HepG2 (cell line): ENCODE data around the gene IRF7. TPM values are rescaled to one million over a fixed set of nuclear protein-coding genes. Genes with fewer than 3 reads are reported as not detected.

ENCODE experiments used
- CBX2 ChIP-seq, 2 experiments: fragments of 200-600 bp in 1 of 2; sonication (generic); formaldehyde crosslinking in 1 of 2; IDR thresholded peaks; 2 replicates each; pipeline versions ENCODE4 v1.7.0 to v1.8.1; 2018 to 2022; ENCODE audit warnings: low read depth in 2 of 2, low read length in 1 of 2, mild to moderate bottlenecking in 1 of 2, missing genetic modification reagents in 1 of 2
- DNMT3B ChIP-seq: conservative IDR thresholded peaks from 2 replicates; pipeline ENCODE4 v1.6.1; 2016; ENCODE audit warnings: missing biosample characterization, control low read depth
- HOXA7 ChIP-seq: sonication (generic); formaldehyde crosslinking; IDR thresholded peaks from 2 replicates; pipeline ENCODE4 v1.8.1; 2022; ENCODE audit warnings: mild to moderate bottlenecking, missing genetic modification reagents, moderate library complexity
- IRX3 ChIP-seq: sonication (generic); formaldehyde crosslinking; IDR thresholded peaks from 2 replicates; pipeline ENCODE4 v1.8.1; 2023; ENCODE audit warnings: mild to moderate bottlenecking, low read depth, missing genetic modification reagents, borderline replicate concordance
- NBN ChIP-seq: fragments of 450-650 bp; conservative IDR thresholded peaks from 2 replicates; pipeline ENCODE4 v1.6.1; 2017
- NCOA5 ChIP-seq: sonication (generic); formaldehyde crosslinking; IDR thresholded peaks from 2 replicates; pipeline ENCODE4 v1.4.0; 2020; ENCODE audit warnings: missing genetic modification reagents
- NFYC ChIP-seq: IDR thresholded peaks from 2 replicates; pipeline ENCODE4 v1.6.1; 2016; ENCODE audit warnings: missing genetic modification reagents, missing compliant biosample characterization
- PRDM15 ChIP-seq: sonication (generic); formaldehyde crosslinking; IDR thresholded peaks from 2 replicates; pipeline ENCODE4 v1.4.0; 2020; ENCODE audit warnings: missing genetic modification reagents
- PRDM4 ChIP-seq: sonication (generic); formaldehyde crosslinking; IDR thresholded peaks from 2 replicates; pipeline ENCODE4 v1.9.0; 2021; ENCODE audit warnings: missing genetic modification reagents, borderline replicate concordance
- THAP11 ChIP-seq: IDR thresholded peaks from 2 replicates; pipeline ENCODE4 v1.6.1; 2016; ENCODE audit warnings: missing biosample characterization, missing genetic modification reagents
- ZEB1 ChIP-seq: IDR thresholded peaks from 2 replicates; pipeline ENCODE4 v1.6.1; 2012; ENCODE audit warnings: mild to moderate bottlenecking, low read depth, inconsistent platforms; ENCODE audit not compliant: insufficient replicate concordance
- ZNF501 ChIP-seq: sonication (generic); formaldehyde crosslinking; IDR thresholded peaks from 2 replicates; pipeline ENCODE4 v1.5.1; 2020; ENCODE audit warnings: mild to moderate bottlenecking, moderate library complexity, missing genetic modification reagents
- ZNF562 ChIP-seq: sonication (generic); formaldehyde crosslinking; IDR thresholded peaks from 2 replicates; pipeline ENCODE4 v1.8.0; 2022; ENCODE audit warnings: missing genetic modification reagents, borderline replicate concordance
- ZNF564 ChIP-seq: sonication (generic); formaldehyde crosslinking; IDR thresholded peaks from 2 replicates; pipeline ENCODE4 v1.8.1; 2023; ENCODE audit warnings: mild to moderate bottlenecking, missing genetic modification reagents
- ZSCAN25 ChIP-seq: sonication (generic); formaldehyde crosslinking; IDR thresholded peaks from 2 replicates; pipeline ENCODE4 v1.8.0; 2022; ENCODE audit warnings: mild to moderate bottlenecking, missing genetic modification reagents
- polyA plus RNA-seq, 8 experiments: library from polyadenylated mRNA; depleted of rRNA in 3 of 8; stranded (reverse) in 7 of 8; unstranded in 1 of 8; fragments of >200 nt; fragmentation: Illumina TruSeq in 4 of 8; extraction: Trizol in 4 of 8; gene quantifications; 2 replicates each; pipeline versions ENCODE4 v1.2.1 to v1.2.3, GENCODE V29; 2011 to 2016; ENCODE audit warnings: low read depth in 4 of 8, missing spikeins in 1 of 8, mixed read lengths in 1 of 8; ENCODE audit not compliant: insufficient read depth in 1 of 8
- total RNA-seq, 5 experiments: library from RNA; depleted of rRNA; stranded (reverse); fragments of >200 nt; fragmentation: Illumina TruSeq; extraction: Trizol; gene quantifications; 2 replicates each; pipeline ENCODE4 v1.2.3, GENCODE V29; 2016; ENCODE audit warnings: low read depth in 1 of 5
- TF ChIP-seq, protein P1 (sequence below): sonication (generic); formaldehyde crosslinking; IDR thresholded peaks from 2 replicates; pipeline ENCODE4 v1.4.0; 2020; ENCODE audit warnings: missing genetic modification reagents, mild to moderate bottlenecking, borderline replicate concordance
- TF ChIP-seq, protein P2 (sequence below): sonication (generic); formaldehyde crosslinking; IDR thresholded peaks from 2 replicates; pipeline ENCODE4 v1.9.0; 2021; ENCODE audit warnings: missing genetic modification reagents, mild to moderate bottlenecking, borderline replicate concordance

The IRF7 gene
- total and polyA plus RNA-seq, 2 of the 13 experiments (the other 11 are each of a cell fraction or from before 2014, with no cell fraction given): not detected

GRCh38 chr11:575996-576768 is 39.6 kb downstream of the IRF7 start, which contains the start of gene PHRF1 (continued):
- TF ChIP-seq PRDM15 (no peak), NCOA5 (CRISPR knock-in tag) (no peak), ZEB1 (no peak), ZNF564 (CRISPR knock-in tag) (no peak), ZNF562 (CRISPR knock-in tag) (no peak), NFYC (CRISPR knock-in tag) (peak; percentile 67), CBX2 (IDR thresholded peaks at IDR 0.05; ENCODE audit: low read depth, low read length) (no peak), CBX2 (CRISPR knock-in tag; IDR thresholded peaks at IDR 0.05; ENCODE audit: low read depth) (no peak), DNMT3B (CRISPR knock-in tag) (no peak), PRDM4 (no peak), ZSCAN25 (CRISPR knock-in tag) (no peak), IRX3 (CRISPR knock-in tag) (peak; percentile 50; the same call in 1 of the 2 replicates), HOXA7 (CRISPR knock-in tag) (no peak), NBN (no peak), THAP11 (CRISPR knock-in tag) (peak; percentile 87), ZNF501 (no peak)
- TF ChIP-seq, protein P1, sequence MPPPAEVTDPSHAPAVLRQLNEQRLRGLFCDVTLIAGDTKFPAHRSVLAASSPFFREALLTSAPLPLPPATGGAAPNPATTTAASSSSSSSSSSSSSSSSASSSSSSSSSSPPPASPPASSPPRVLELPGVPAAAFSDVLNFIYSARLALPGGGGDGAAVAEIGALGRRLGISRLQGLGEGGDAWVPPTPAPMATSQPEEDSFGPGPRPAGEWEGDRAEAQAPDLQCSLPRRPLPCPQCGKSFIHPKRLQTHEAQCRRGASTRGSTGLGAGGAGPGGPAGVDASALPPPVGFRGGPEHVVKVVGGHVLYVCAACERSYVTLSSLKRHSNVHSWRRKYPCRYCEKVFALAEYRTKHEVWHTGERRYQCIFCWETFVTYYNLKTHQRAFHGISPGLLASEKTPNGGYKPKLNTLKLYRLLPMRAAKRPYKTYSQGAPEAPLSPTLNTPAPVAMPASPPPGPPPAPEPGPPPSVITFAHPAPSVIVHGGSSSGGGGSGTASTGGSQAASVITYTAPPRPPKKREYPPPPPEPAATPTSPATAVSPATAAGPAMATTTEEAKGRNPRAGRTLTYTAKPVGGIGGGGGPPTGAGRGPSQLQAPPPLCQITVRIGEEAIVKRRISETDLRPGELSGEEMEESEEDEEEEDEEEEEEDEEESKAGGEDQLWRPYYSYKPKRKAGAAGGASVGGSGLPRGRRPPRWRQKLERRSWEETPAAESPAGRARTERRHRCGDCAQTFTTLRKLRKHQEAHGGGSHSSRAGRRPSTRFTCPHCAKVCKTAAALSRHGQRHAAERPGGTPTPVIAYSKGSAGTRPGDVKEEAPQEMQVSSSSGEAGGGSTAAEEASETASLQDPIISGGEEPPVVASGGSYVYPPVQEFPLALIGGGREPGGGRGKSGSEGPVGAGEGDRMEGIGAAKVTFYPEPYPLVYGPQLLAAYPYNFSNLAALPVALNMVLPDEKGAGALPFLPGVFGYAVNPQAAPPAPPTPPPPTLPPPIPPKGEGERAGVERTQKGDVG: no peak
- TF ChIP-seq, protein P2, sequence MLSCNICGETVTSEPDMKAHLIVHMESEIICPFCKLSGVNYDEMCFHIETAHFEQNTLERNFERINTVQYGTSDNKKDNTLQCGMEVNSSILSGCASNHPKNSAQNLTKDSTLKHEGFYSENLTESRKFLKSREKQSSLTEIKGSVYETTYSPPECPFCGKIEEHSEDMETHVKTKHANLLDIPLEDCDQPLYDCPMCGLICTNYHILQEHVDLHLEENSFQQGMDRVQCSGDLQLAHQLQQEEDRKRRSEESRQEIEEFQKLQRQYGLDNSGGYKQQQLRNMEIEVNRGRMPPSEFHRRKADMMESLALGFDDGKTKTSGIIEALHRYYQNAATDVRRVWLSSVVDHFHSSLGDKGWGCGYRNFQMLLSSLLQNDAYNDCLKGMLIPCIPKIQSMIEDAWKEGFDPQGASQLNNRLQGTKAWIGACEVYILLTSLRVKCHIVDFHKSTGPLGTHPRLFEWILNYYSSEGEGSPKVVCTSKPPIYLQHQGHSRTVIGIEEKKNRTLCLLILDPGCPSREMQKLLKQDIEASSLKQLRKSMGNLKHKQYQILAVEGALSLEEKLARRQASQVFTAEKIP (CRISPR knock-in tag): no peak
